GM10847 (cell line): ENCODE results near the gene RTN4IP1.

Source experiments
- POLR2A ChIP-seq: IDR thresholded peaks from 2 replicates; pipeline ENCODE4 v1.6.1; 2011; ENCODE audit not compliant: insufficient read length; ENCODE audit errors: extremely low read depth

Gene RTN4IP1

DNA sequence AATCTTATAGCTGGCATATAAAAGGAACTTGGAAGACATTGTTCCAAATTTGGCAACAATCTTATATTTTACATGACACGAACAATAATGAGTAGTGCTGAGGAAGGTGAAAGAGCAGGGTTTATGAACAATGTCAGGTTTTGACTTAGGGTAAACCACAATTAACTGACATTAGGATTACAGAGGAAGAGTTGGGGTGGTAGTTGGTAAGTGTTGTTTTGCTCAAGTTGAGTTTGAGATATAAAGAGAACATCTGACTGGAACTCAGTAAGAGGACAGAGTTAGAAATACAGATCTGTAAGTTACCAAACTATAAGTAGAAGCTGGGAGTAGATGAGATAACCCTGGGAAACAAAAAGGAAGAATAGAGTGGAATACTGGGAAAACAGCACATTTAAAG is 15.1 kb downstream of the RTN4IP1 start:
- TF ChIP-seq POLR2A = no peak

DNA sequence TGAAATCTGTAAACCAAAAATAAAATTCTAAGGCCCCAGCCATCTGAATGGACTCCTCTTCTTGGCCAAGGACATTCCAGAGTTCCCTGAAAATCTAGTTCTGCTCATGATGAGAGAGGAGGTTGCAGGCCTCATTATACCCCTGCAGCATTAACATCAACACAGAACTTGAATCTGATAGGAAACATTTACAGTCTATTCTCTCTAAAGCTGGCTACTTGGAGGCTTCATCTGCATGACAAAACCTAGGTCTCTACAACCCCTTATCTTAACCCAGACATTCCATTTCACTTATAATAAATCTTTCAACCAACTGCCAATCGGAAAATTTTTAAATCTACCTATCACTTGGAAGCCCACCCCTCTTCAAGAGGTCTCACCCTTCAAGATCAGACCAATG is 15.7 kb downstream of the RTN4IP1 start:
- TF ChIP-seq POLR2A = no peak

DNA sequence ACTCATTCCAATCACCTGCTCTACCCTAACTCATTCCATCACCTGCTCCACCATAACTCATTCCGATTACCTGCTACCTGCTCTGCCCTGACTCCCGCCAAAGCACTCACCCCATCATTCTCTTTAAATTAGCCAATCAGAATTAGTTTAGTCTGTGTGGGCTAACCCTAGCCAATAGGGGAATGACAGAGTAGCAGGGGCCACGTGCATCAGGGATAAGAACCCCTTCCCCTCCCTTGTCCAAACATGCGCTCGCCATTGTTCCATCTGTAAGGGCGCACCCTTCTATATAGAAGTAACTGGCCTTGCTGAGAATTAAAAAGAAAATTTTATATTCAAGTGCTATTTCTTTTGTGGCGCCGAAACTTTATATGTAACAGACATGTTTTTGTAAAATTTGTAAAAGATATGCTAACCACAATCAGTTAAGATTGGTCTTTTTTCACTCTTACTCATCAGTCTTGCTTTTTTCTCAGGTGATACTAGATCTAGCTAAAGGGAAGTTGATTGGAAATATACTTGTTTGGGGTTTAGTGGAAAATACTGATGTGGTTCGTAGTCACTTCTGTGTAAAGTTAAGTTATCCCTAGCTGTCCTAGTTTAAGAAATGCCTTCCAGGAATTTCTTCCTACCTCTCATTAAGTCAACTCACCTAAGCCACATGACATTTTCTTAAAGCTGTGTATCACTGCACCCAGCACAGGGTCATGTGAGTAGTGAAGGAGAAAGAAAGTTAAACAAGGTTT is 16.5 kb downstream of the RTN4IP1 start:
- no peak for TF ChIP-seq POLR2A

DNA sequence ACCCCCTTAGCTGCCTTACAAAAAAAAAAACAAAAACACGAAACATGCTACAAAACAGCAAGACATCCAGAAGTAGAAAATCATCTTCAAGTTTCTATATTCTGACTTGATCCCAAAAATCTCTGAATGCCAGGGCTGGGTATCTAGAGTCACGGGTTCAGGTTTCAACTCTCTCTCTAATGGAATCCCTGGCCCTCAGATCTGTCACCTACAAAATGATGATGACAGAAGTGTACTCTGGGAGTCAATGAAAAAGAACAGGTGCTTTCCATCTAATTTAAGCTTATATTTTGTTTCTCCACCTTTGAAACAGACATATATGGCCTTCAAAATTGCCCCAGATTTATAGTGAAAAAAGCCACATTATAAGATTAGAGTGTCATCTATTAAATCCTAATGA is 18.3 kb downstream of the RTN4IP1 start:
- TF ChIP-seq POLR2A = no peak

DNA sequence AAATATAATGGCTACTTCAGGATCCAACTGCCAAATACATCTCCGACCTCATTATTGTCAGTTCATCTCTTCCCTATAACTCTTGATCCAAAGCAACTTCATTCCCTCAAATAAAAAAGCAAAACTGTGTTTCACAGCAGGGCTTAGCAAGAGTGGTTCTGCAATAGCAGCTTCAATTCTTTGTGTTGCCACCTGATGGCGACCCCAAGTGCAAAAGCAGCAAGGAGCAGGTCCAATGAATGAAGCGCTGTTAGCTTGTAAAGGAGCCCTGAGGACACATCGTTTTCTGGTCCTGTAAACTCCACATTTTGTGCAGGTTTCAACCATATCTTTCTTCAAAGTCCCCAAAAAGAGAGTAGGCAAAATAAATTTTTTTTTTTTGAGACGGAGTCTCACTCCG is 19.6 kb downstream of the RTN4IP1 start:
- no peak for TF ChIP-seq POLR2A

DNA sequence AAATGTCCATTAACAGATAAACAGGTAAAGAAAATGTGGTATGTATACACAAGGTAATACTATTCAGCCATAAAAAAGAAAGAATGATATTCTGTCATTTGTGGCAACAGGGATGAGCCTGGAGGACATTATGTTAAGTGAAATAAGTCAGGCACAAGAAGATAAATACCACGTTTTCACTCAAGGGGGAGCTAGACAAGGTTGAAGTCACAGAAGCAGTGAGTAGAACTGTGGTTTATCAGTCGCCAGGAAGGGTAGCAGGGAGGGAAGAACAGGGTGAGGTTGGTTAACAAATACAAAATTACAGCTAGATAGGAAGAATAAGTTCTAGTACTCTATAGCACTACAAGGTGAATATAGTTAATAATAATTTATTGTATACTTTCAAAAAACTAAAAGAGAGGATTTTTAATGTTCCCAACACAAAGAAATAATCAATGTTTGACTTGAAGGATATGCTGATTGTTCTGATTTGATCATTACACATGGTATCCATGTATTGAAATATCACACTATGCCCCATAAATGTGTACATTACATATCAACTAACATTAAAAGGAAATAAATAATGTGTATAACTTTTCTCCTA is 21.1 kb downstream of the RTN4IP1 start:
- no peak for TF ChIP-seq POLR2A

DNA sequence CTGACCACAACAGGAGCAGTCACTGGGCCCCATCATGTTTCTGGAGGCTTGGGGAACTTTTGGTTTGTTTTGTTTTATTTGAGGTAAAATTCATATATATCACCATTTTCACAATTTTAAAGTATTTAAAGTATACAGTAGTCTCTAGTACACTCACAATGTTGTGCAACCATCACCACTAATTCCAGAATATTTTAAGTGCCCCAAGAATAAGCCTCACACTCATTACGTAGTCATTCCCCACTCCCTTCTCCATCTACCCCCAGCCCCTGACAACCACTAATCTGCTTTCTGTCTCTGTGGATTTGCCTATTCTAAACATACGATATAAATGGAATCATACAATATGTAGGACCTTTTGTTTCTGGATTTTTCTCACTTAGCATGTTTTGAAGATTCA is 29.0 kb downstream of the RTN4IP1 start:
- TF ChIP-seq POLR2A = no peak

DNA sequence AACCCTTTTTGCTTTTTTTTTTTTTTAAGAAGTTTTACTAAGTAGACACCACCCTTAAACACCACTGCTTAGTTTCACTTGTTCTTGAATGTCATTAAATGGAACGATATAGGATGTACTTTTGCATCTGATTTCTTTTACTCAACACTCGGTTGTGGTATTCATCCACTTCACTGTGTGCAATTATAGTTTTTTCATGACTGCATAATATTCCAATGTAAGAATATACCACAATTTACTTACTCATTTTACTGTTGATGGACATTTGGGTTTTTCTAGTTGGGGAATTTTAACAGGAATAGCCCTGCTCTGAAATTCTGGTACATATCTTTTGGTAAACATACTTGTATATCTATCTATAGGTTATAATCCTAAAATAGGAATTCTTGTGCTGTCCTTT is 29.9 kb downstream of the RTN4IP1 start:
- no peak for TF ChIP-seq POLR2A

DNA sequence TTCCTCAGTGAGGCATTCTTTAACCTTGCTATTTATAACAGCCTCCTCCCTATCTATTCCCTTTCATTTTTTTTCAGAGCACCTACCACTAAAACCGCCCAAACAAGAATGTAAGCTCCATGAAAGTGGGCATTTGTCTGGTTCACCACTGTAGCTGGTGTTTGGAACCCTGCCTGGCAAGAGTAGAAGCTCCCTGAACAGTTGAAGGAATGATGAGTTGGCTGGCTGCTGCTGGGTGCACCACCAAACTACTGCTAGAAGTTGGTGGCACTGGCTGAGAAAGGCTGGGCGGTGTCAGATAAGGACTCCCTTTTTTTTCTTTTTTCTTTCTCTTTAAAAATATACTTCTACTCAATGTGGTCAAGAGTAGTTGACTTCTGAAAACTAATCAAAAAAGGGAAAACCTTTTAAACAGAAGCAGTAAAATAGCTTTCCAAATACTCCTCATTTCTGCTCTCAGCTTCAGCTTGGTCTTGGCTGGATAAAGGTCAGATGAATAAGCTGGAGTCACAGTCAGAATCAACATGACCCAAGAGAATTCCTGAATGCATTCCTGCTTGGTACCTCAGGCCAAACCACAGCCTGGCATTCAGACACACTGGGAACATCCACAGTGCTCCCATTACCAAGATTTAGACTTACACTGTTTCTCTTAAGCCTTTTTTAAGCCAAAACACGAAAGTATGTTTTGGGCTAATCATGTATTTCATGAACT is 38.0 kb downstream of the RTN4IP1 start:
- no peak for TF ChIP-seq POLR2A

DNA sequence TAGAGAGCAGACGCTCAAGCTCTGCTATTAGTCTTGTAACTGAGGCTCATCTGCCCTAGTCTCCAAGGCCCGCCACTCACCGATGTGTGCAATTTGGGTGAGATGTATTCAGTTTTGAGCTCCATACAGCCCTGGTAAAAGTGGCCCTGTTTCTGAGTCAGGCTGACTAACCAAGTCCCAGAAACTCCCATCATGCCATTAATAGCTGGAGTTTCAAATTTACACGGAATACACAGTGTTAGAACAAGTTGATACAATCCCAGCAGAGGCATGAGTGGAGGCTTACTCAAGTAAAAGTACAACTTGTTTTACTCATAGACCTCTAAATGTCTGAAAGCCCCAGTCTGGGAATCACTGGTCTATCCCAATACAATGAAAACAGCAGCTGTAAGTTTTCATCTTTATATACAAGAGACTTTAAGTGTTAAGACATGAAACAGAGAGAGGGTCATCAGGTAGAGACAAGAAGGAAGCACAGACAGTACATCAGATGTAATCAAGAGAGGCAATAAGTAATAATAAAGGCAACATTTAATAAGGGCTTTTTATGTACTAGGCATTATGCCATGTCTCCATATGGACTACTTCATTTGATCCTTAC is 42.4 kb downstream of the RTN4IP1 start:
- no peak for TF ChIP-seq POLR2A

DNA sequence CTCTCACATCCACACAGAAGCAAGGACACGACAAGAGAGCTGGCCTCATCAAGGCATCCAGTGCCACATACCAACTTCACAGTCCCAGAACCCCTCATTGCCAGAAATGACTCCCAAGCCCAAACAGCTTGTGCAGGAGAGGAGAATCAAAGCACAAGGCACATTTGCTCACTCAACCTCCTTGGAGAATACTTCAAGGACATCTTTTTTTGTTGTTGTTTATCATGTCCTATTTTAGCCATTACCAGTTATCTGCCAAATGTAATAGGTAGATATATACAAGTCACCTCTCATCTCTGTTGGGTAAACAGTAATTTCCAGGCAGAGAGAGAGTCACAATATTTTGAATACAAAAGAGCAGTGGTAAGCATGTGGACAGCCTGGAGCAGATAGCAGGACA is 47.8 kb downstream of the RTN4IP1 start:
- TF ChIP-seq POLR2A = no peak

DNA sequence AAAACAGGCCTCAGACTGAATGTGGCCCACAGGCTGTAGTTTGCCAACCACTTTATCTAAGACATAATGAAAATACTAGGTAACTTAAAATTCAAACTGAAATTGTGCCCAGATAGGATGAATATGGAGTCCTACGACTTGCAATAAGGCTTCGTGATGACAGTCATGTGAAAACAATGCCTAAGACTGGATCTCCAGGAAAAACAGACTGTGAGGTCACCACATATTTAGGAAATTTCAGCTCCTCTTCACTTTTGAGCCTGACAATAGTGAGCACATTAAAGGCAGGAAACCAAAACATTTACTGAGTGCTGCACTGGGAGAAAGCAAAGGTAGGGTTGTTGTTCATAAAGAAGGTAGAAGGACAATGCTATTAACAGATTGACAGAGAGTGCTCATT is 50.0 kb downstream of the RTN4IP1 start:
- no peak for TF ChIP-seq POLR2A

DNA sequence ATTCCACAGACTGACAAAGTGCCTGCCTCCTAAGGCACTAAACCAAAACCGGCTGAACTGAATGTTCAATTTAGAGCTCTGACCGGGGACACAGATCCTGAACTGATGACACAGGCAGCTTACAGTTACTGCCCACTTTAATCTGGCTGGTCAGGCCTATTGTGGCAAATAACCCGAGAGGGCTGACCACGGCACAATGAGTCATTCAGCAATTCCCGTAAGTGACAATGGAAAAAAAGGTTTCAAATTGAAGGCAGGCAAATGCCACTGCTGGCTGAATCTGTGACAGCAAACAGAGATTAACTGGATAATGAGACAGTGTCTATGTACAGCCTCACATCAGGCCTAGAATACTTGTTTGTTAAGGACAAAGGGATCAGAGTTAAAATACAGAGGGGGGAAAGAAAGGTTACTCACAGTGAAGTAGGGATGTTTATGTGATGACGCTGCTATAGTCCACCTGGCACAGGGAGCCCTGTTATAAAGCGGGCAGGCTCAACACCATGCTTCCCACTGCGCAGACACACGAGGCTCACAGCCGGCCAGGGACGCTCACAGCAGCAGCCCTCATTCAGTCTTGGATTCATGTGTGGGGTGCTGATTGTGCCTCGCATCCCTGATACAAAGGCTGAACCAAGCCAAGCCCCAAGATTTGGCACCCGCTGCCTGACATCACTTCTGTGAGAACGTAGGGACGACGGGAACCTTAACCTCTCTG is 54.4 kb downstream of the RTN4IP1 start:
- no peak for TF ChIP-seq POLR2A

DNA sequence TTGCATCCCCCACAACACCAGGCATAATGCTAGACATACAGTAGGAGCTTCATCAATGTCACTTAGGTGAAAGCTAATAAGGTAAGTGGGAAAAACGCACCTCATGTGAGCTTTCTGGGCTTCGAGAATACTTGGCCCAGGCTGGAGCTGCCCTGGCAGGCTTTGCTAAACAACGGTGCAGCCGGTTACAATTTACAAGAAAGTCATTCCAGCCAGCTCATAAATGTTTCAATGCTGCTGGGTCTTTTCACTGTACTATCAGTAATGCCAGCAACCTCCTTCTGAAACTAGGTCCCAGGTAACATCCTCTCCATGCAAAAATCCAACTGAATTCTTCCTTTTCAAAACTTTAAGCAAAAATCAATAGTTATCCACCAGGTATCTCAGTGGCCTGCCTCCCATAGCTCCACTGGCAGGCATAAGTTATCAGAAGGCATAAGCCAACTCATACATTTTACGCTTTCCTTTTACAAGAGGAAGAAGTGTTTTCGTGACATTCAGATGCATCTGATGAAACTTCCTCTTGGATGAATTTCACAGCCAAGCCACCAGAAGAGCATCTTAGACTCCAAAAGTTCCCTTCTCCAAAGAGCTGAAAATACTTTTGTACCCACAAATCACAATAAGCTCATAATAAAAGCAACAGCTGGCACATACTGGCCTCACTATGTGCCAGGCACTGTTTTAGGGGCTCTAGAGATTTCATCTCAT is 56.3 kb downstream of the RTN4IP1 start:
- TF ChIP-seq POLR2A = no peak

DNA sequence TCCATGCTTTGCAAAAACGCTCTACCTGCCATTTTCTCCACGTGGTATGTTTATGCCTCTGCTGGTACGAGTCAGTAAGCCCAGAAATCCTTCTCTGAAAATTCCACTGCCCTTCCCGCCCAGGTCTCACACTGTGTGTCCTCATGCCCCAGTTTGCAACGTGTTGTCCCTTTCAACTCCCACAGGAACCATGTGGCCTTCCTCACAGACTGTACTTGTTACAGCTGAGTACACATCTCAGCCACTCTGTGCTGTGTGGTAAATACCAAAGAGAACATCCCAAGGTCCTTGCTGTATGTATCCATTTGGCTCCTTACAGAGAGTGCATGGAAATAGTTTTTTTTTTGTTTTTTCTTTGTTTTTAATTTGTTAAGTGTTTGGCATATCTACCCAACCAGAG is 56.9 kb downstream of the RTN4IP1 start:
- no peak for TF ChIP-seq POLR2A

DNA sequence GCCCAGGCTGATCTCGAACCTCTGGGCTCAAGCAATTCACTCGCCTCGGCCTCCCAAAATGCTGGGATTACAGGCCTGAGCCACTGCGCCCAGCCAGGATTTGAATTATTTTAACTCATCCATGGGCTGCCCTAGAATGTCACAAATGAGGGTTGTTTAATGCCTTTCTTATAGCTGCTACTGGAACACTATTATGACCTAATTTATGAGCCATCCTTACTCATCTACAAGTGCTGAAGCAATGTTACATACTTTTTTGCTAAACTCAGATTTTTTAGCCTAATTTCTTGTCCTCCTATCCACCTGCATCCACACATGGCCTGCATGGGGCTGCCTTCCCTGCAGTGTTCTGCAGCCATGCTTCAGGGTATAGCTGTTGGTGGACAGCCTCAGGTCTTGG is 59.9 kb downstream of the RTN4IP1 start:
- TF ChIP-seq POLR2A = no peak
